Fibroblast of lung (primary cell): ENCODE data around the gene NRP1.

Experiments
- EZH2 ChIP-seq: IDR thresholded peaks from 2 replicates; pipeline ENCODE4 v1.5.1; 2012; ENCODE audit warnings: low read length, control low read depth, mild to moderate bottlenecking; ENCODE audit errors: missing control alignments
- TF ChIP-seq, protein P1 (sequence below), 2 donors: IDR thresholded peaks in 1 of 2; conservative IDR thresholded peaks in 1 of 2; 1 replicate in 1 of 2; 2 replicates in 1 of 2; pipeline ENCODE4 v1.5.1; 2011 to 2012; ENCODE audit warnings: low read length in 2 of 2, control low read depth in 1 of 2, inconsistent platforms in 1 of 2, low read depth in 1 of 2, mild to moderate bottlenecking in 1 of 2

DNA sequence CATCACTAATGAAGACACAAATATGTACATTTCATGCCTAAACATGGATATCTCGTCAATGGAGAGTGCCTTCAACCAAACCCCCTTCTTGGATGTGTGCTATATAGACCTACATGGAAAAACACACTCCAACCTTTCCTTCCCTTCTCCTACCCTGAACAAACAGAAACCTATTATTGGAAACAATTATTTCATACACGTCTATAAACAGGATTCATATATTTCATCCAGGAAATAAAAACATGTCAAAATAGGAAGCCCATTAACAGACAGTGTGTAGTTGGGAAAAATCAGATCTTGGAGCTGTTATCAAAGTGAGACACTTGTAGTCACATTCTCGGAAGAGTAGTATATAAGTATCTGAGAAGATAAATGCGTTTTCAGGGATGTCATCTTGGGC is 81.1 kb downstream of the NRP1 start:
- TF ChIP-seq, protein P1, sequence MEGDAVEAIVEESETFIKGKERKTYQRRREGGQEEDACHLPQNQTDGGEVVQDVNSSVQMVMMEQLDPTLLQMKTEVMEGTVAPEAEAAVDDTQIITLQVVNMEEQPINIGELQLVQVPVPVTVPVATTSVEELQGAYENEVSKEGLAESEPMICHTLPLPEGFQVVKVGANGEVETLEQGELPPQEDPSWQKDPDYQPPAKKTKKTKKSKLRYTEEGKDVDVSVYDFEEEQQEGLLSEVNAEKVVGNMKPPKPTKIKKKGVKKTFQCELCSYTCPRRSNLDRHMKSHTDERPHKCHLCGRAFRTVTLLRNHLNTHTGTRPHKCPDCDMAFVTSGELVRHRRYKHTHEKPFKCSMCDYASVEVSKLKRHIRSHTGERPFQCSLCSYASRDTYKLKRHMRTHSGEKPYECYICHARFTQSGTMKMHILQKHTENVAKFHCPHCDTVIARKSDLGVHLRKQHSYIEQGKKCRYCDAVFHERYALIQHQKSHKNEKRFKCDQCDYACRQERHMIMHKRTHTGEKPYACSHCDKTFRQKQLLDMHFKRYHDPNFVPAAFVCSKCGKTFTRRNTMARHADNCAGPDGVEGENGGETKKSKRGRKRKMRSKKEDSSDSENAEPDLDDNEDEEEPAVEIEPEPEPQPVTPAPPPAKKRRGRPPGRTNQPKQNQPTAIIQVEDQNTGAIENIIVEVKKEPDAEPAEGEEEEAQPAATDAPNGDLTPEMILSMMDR (conservative IDR thresholded peaks at IDR 0.05 in 1 of 2, IDR thresholded peaks at IDR 0.05 in 1 of 2; ENCODE audit: low read depth in 1 of 2, low read length in 2 of 2): no peak
- no peak for TF ChIP-seq EZH2
